Activated CD4-positive, alpha-beta T cell treated with anti-CD3 and anti-CD28 coated beads, Interleukin-2, amount 10 ng/mL, durations not matched to agents 24 days and 14 days (primary cell): ENCODE data around the gene CCDC146. TPM values are rescaled to one million over a fixed set of nuclear protein-coding genes. Genes with fewer than 3 reads are reported as not detected.

Source experiments
- DNase-seq: peaks from one replicate; pipeline ENCODE4 v3.0.0; 2022
- H3K27ac Mint-ChIP-seq: one replicate; pipeline ENCODE4 v1.8.0; 2022; ENCODE audit warnings: mild to moderate bottlenecking, mixed read lengths
- H3K27me3 Mint-ChIP-seq: one replicate; pipeline ENCODE4 v1.8.0; 2022; ENCODE audit warnings: mixed read lengths
- H3K36me3 Mint-ChIP-seq: one replicate; pipeline ENCODE4 v1.8.0; 2022; ENCODE audit warnings: low read depth, mild to moderate bottlenecking, mixed read lengths
- H3K4me1 Mint-ChIP-seq: one replicate; pipeline ENCODE4 v1.8.0; 2021; ENCODE audit warnings: mixed read lengths
- H3K4me3 Mint-ChIP-seq: one replicate; pipeline ENCODE4 v1.8.0; 2022; ENCODE audit warnings: mild to moderate bottlenecking, moderate library complexity, mixed read lengths
- H3K9me3 Mint-ChIP-seq: one replicate; pipeline ENCODE4 v1.8.0; 2021; ENCODE audit warnings: mixed read lengths
- intact Hi-C: fragments of 100-400 bp; cut with micrococcal nuclease; formaldehyde crosslinking; loops from one replicate; pipeline ENCODE4 v1.15.1; 2023
- total RNA-seq: library from RNA; stranded (reverse); gene quantifications from 2 replicates; pipeline ENCODE4 v1.2.3, GENCODE V29; 2022

CCDC146 gene
- total RNA-seq, 1 donor from 2014 or later = 1.5 TPM

DNA sequence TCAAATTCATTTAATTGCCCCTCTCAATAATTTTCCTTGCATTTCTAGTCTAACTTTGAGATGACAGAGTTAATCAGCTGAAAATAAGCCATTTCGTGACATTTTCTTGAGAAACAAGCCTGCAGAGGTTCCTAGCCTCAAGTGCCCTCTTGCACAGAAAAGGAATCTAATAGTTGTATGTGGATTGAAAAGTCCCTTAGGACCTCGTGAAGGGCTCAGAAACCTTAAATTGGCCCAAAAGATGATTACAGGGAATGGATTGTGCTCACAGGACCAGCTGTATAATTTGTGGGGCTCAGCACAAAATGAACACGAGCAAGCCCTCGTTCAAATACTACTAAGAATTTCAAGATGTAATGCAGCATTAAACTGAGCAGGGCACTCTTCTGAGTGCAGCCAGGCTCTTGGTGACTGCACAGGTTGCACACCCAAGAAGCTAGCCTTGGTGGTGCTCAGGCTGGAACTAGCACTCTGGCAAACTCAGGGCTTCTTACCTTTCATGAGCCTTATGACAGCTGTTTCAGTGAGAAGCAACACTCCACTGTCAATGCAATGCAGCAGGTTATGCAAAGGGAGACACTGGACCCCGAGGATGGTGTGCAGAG is 191.6 kb downstream of the CCDC146 start:
- H3K4me1 Mint-ChIP-seq = no peaks in the 10 kb centered on the region
- no peak overlapping the region for H3K4me3 Mint-ChIP-seq
- H3K36me3 Mint-ChIP-seq = peaks cover 19% of the 10 kb centered on the region
- H3K27me3 Mint-ChIP-seq = no peaks in the 10 kb centered on the region
- no peaks in the 10 kb centered on the region for H3K9me3 Mint-ChIP-seq
- intact Hi-C loops = no loop called here
- H3K27ac Mint-ChIP-seq = no peak overlapping the region
- DNase-seq = no peak

DNA sequence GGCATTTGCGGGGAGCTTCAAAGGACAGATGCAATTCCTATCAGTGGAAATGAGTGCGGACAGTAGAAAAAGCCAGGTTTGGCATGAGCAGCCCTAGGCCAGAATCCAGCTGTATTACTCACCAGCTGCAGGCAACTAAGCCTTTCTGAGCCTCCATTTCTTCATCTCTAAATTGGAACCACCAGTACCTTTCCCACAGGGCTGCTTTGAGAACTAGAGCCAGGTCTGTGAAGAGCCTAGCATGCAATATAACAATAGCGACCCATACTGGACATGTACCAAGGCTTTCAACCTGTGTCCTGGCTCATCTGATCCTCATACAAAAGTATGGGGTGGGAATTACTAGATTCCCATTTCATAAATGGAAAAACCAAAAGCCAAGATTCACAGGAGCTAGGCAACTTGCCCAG is 192.8 kb downstream of the CCDC146 start:
- no peak overlapping the region for H3K27ac Mint-ChIP-seq
- no peak for DNase-seq
- peaks cover 5% of the 10 kb centered on the region for H3K9me3 Mint-ChIP-seq
- no peaks in the 10 kb centered on the region for H3K4me1 Mint-ChIP-seq
- no peak overlapping the region for H3K4me3 Mint-ChIP-seq
- intact Hi-C loops = no loop called here
- H3K36me3 Mint-ChIP-seq = peaks cover 22% of the 10 kb centered on the region
- H3K27me3 Mint-ChIP-seq = no peaks in the 10 kb centered on the region

DNA sequence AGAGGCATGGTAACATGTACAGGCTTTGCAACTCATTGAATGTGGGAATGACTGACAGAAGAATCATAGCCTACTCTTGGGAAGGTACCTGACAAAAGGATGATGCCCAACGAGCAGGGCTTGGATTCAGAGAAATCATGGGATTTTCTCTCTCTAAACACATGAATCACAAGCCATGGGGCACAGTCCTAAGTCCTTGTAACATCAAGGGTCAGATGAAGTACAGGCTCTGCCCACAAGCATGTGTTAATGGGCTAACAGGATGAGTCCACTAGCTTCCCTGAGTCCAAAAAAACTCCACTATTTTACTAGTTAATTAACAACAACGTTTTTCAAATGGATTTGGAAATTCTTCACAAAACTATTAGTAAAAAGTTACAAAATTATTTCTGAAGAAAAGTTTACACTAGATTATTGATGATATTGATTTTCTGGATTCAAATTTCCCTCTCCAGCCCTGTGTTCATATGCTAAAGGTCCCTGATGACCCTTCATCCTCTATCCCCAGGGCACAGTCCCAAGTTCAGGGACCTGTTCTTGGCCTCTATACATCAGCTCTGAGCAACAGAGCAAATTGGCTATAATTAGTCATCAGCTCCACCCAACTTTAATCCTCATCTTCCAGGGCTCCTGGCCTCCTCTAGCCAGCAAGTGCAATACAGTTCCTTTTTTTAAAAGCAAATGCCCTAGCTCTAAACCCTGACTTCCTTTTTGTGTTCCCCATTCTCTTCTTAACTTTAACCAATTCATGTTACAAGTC is 194.0 kb downstream of the CCDC146 start:
- Mint-ChIP-seq H3K4me1 (no peaks in the 10 kb centered on the region), H3K4me3 (no peak overlapping the region), H3K27me3 (no peaks in the 10 kb centered on the region), H3K36me3 (peaks cover 24% of the 10 kb centered on the region), H3K27ac (no peak overlapping the region), H3K9me3 (peaks cover 5% of the 10 kb centered on the region)
- no peak for DNase-seq
- intact Hi-C loops = no loop called here

DNA sequence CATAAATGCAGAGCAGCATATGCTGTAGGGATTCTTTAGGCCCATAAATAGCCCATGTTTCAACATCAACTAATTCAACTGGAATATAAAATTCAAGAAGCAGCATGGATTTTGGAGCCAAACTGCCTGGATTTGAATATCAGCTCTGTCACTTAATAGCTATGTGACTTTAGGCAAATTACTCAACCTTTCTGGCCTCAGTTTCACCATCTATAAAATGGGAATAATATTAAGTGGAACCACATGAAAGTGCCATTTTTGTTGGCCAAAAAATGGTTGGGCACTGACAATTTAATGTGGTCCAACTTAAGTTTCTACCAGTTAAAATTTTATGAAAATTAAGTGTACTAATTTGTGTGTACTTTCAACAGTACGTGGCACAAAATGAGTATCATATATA is 195.6 kb downstream of the CCDC146 start:
- H3K4me3 Mint-ChIP-seq = no peak overlapping the region
- no peaks in the 10 kb centered on the region for H3K27me3 Mint-ChIP-seq
- intact Hi-C loops = no loop called here
- no peak overlapping the region for H3K27ac Mint-ChIP-seq
- peaks cover 5% of the 10 kb centered on the region for H3K9me3 Mint-ChIP-seq
- H3K4me1 Mint-ChIP-seq = no peaks in the 10 kb centered on the region
- DNase-seq = no peak
- H3K36me3 Mint-ChIP-seq = peaks cover 24% of the 10 kb centered on the region

DNA sequence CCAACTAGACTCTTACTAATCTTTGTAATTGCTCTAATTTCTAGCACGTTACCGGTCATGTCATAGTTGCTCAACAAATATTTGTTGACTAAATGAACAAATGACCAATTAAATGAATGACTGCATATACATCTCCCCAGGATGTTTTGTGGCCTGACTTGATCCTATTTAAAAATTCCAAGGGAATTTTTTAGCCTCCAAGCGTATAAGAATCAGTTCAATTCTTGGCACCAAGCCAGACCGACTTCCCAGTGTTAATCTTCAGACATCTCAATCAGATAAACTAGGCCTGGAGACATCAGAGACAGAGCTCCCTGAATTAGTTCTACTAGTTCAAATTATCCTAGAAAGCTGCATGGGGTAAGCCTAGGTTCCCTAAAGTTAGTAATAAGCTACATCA is 197.7 kb downstream of the CCDC146 start:
- no peak overlapping the region for H3K27ac Mint-ChIP-seq
- no peaks in the 10 kb centered on the region for H3K4me1 Mint-ChIP-seq
- no peak for DNase-seq
- H3K4me3 Mint-ChIP-seq = no peak overlapping the region
- H3K27me3 Mint-ChIP-seq = no peaks in the 10 kb centered on the region
- intact Hi-C loops = no loop called here
- H3K36me3 Mint-ChIP-seq = peaks cover 18% of the 10 kb centered on the region
- H3K9me3 Mint-ChIP-seq = peaks cover 5% of the 10 kb centered on the region

DNA sequence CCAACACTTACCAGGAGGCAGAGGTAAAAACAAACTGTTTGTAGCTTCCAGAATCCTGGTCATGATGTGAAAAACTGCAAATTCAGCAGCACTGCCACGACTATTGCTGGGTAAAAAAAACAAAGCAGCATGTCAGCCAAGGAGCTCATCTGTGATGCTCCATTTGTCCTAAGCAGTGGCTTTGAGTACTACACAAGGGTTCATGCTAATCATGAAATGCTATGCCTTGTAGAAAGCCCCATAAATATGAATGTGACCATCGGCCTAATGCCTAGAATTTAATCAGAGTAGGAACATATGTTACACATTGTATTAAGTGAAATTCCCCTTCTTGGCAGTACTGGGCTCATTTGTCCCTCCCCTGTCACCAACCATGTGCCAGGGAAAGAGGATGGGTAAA is 198.3 kb downstream of the CCDC146 start:
- Mint-ChIP-seq H3K27me3 (no peaks in the 10 kb centered on the region), H3K4me3 (no peak overlapping the region), H3K4me1 (peaks cover under 1% of the 10 kb centered on the region), H3K27ac (no peak overlapping the region), H3K9me3 (peaks cover 5% of the 10 kb centered on the region), H3K36me3 (peaks cover 18% of the 10 kb centered on the region)
- DNase-seq = no peak
- intact Hi-C loops = no loop called here

DNA sequence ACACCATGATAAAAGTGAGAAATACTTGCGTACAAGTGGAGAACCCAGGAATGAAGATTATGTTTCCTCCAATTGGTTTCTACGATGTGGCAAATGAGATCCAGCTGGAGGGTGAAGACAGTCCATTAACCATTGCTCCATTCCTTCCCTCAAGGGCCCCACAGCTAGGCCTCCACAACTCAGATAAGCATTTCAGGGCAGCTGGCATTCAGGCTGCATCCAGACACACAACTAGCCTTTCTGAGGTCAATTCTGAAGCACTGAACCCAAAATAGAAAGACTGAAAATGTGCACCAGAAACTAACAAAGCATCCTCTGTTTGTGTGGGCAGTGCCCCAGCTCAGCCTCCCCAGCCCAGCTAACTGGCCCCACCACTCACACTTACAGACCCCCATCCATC is 198.9 kb downstream of the CCDC146 start:
- H3K9me3 Mint-ChIP-seq = peaks cover 5% of the 10 kb centered on the region
- intact Hi-C loops = no loop called here
- DNase-seq = peak; percentile 49
- H3K27me3 Mint-ChIP-seq = no peaks in the 10 kb centered on the region
- H3K4me3 Mint-ChIP-seq = no peak overlapping the region
- H3K27ac Mint-ChIP-seq = no peak overlapping the region
- H3K4me1 Mint-ChIP-seq = peaks cover 6% of the 10 kb centered on the region
- peaks cover 18% of the 10 kb centered on the region for H3K36me3 Mint-ChIP-seq

DNA sequence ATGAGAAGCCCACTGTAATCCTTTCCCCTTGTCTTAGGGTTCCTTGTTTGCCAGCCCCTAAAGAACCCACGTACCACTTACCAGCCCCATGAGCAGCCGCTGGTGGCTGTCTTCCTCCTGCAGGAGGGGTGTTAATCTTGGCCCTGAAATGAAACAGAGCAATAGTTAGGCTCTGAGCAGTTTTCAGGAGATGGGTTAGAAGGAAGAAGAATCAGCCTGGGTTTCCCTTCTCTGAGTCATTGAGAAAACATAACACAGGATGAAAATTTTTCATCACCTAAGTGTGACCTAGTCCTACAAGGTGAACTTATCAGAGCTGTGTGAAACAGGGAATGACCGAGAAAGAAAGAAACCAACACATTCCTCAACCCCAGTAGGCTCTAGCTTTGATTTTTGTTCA is 203.7 kb downstream of the CCDC146 start:
- no peak overlapping the region for H3K27ac Mint-ChIP-seq
- peak; percentile 53 for DNase-seq
- intact Hi-C loops = no loop called here
- H3K36me3 Mint-ChIP-seq = no peaks in the 10 kb centered on the region
- H3K4me3 Mint-ChIP-seq = no peak overlapping the region
- H3K9me3 Mint-ChIP-seq = no peaks in the 10 kb centered on the region
- no peaks in the 10 kb centered on the region for H3K27me3 Mint-ChIP-seq
- H3K4me1 Mint-ChIP-seq = peaks cover 43% of the 10 kb centered on the region

DNA sequence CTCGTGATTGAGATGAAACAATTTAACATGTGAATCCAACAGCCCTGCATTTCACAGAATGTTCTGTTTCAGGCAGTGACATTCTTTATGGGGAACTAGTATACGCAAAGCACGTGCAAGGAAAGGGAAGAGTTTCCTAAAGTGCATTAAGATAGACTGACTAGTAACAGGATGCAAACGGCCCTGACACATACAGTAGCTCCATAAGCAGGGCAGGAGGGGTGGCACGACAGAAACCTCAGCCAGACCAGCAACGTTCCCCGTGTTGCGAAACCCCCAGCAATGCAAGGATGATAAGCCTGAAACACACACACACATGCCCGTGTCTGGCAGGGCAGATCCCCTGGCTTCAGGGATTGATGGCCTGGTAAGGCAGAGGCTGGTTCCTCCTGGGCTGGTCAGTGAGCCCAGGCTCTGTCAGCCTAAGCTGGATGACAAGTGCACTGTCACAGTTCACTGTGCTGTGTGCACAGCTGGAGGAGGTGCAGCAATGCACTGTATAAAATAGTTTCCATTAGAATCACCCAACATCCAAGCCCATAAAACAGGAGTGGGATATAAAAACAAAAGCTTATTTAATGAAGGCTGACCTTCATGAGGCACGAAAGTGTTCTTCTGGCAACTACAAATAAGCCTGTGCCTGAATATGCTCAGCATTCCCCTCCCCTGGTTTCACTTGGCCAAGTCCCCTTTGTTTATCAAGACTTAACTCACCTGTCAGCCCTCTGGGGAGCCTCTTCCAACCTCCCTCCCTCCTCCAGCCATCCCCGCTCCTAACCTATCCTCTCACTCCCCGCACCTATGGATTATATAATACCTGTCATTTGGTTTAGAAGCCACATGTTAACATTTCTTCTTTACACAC is 204.9 kb downstream of the CCDC146 start:
- peaks cover 51% of the 10 kb centered on the region for H3K4me1 Mint-ChIP-seq
- H3K36me3 Mint-ChIP-seq = no peaks in the 10 kb centered on the region
- no peak for DNase-seq
- H3K4me3 Mint-ChIP-seq = no peak overlapping the region
- no peaks in the 10 kb centered on the region for H3K9me3 Mint-ChIP-seq
- peak overlapping the region; percentile 79 for H3K27ac Mint-ChIP-seq
- H3K27me3 Mint-ChIP-seq = no peaks in the 10 kb centered on the region
- intact Hi-C loops = no loop called here

DNA sequence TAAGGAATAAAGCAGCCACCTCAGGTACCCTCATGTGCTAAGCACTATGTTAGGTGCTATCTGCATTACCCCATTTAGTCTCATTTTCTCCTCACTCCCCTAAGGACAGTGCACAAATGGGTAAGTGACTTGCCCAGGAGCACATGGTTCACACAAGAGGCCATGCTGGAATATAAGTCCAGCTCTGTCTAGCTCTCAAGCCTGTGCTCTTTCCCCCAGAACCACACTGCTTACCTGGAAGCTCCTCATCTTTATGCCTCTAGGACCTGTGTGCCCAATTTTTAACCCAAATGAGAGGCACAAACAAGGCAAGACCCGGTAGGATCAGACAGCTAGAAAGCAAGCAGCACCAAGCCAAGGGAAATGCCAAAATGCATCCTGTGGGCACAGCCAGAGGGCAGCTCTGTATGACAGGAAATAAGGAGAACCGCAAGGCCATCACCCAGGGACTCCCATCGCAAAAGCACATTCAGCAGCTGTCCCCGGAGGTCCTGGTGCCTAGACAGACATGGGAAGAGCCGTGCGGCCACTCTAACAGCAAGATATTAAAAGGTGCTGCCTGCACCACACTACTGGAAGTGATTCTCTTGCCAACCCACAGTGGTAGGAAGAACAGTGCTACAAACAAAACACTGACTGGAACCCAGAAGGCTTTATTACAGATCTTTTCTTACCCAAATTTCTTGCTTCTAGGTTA is 205.7 kb downstream of the CCDC146 start:
- peak; percentile 73 for DNase-seq
- Mint-ChIP-seq H3K4me1 (peaks cover 51% of the 10 kb centered on the region), H3K4me3 (peak overlapping the region; percentile 54), H3K27me3 (no peaks in the 10 kb centered on the region), H3K27ac (peak overlapping the region; percentile 79), H3K9me3 (no peaks in the 10 kb centered on the region), H3K36me3 (no peaks in the 10 kb centered on the region)
- intact Hi-C loops = no loop called here

DNA sequence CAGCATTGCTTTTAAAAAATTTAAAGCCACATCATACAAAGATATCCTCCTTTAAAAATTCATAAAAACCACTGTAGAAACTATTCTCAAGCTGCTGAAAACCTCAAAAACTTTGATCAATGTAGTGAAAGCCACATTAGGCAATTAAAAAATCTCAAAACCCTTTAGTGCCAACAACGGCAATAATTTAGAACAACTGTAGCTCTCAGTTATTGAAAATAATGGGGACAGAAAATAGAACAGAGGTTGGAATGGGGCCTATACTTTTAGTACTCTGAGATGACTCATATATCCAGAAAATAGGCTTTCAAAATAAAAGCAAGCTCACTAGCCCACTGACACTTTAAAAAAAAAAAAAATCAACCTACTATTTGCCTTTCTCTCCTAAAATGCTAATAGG is 206.3 kb downstream of the CCDC146 start:
- intact Hi-C loops = no loop called here
- no peaks in the 10 kb centered on the region for H3K27me3 Mint-ChIP-seq
- H3K9me3 Mint-ChIP-seq = no peaks in the 10 kb centered on the region
- peaks cover 51% of the 10 kb centered on the region for H3K4me1 Mint-ChIP-seq
- H3K36me3 Mint-ChIP-seq = no peaks in the 10 kb centered on the region
- H3K27ac Mint-ChIP-seq = peak overlapping the region; percentile 79
- peak overlapping the region; percentile 54 for H3K4me3 Mint-ChIP-seq
- no peak for DNase-seq

DNA sequence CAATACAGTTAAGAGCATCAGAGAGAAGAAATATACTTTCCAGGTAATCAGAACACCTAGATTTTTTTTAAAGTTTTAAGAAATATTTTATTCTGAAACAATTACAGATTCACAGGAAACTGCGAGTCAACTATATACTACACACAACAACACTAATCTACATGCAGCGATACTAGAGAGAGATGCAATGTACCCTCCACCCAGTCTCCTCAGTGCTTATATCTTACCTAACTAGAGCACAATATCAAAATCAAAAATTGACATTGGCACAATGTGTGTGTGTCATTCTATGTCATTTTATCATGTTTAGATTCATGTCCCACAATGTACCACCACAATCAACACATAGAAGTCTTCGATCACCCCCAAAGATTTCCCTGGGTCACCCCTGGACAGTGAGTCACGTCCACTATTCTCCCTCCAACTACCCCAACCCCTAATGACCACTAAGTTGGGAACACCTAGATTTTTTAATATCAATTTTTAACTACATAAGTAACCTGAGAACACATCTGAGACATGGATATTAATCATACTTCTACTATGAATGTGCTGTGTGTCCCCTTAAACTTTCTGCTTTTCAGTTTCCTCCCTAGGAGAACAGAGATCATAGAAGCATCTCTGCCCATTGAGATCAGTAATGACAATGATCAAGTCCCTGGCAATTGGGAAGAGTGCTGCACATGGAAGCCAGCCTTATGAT is 207.2 kb downstream of the CCDC146 start:
- Mint-ChIP-seq H3K9me3 (no peaks in the 10 kb centered on the region), H3K27me3 (no peaks in the 10 kb centered on the region), H3K4me3 (peak overlapping the region; percentile 38), H3K27ac (peak overlapping the region; percentile 84), H3K4me1 (peaks cover 51% of the 10 kb centered on the region), H3K36me3 (no peaks in the 10 kb centered on the region)
- DNase-seq = no peak
- intact Hi-C loops = loop anchor here (1.0 to 5.0 kb wide), 5 partner anchors 22 to 208 kb away; partner anchors contain the start of genes CCDC146, GSAP and PTPN12
